H9 (cell line): ENCODE data around the gene DLX2. TPM values are rescaled to one million over a fixed set of nuclear protein-coding genes. Genes with fewer than 3 reads are reported as not detected.

Experiments used
- DNase-seq: peaks from one replicate; pipeline ENCODE4 v3.0.0-alpha.2; 2017
- H2AFZ ChIP-seq: one replicate; pipeline ENCODE4 v1.6.1; 2013; ENCODE audit warnings: mild to moderate bottlenecking, low read length, control low read depth, moderate library complexity
- H2AK5ac ChIP-seq: 2 replicates; pipeline ENCODE4 v1.6.1; 2013; ENCODE audit warnings: low read length, control low read depth, mixed read lengths; ENCODE audit not compliant: insufficient read length
- H2BK120ac ChIP-seq: one replicate; pipeline ENCODE4 v1.6.1; 2013; ENCODE audit warnings: low read depth, mild to moderate bottlenecking, low read length, control low read depth, inconsistent platforms; ENCODE audit not compliant: poor library complexity, severe bottlenecking
- H2BK12ac ChIP-seq: 2 replicates; pipeline ENCODE4 v1.6.1; 2013; ENCODE audit warnings: low read length, control low read depth, mixed read lengths, low read depth; ENCODE audit not compliant: insufficient read length
- H2BK15ac ChIP-seq: 2 replicates; pipeline ENCODE4 v1.6.1; 2013; ENCODE audit warnings: low read depth, low read length, control low read depth
- H2BK20ac ChIP-seq: one replicate; pipeline ENCODE4 v1.6.1; 2013; ENCODE audit warnings: low read depth, mild to moderate bottlenecking, low read length, control low read depth, inconsistent platforms; ENCODE audit not compliant: poor library complexity, severe bottlenecking
- H2BK5ac ChIP-seq: 2 replicates; pipeline ENCODE4 v1.6.1; 2013; ENCODE audit warnings: low read length, control low read depth, mixed read lengths; ENCODE audit not compliant: insufficient read length
- H3K14ac ChIP-seq: 2 replicates; pipeline ENCODE4 v1.6.1; 2013; ENCODE audit warnings: low read length, control low read depth; ENCODE audit not compliant: insufficient read depth
- H3K18ac ChIP-seq: 2 replicates; pipeline ENCODE4 v1.6.1; 2013; ENCODE audit warnings: low read depth, mild to moderate bottlenecking, mixed read lengths, low read length, control low read depth; ENCODE audit not compliant: insufficient read length
- H3K23ac ChIP-seq: 2 replicates; pipeline ENCODE4 v1.6.1; 2013; ENCODE audit warnings: low read length, control low read depth, mixed read lengths, low read depth; ENCODE audit not compliant: insufficient read length
- H3K23me2 ChIP-seq: 2 replicates; pipeline ENCODE4 v1.6.1; 2013; ENCODE audit warnings: low read depth, mild to moderate bottlenecking, mixed read lengths, low read length, control low read depth; ENCODE audit not compliant: insufficient read length, poor library complexity, severe bottlenecking
- H3K27ac ChIP-seq: 2 replicates; pipeline ENCODE4 v1.5.1; 2013; ENCODE audit warnings: low read length, control low read depth, mixed read lengths, low read depth; ENCODE audit not compliant: insufficient read length
- H3K27me3 ChIP-seq: 2 replicates; pipeline ENCODE4 v1.6.1; 2013; ENCODE audit warnings: low read length, control low read depth, inconsistent platforms; ENCODE audit not compliant: insufficient read depth
- H3K4ac ChIP-seq: 2 replicates; pipeline ENCODE4 v1.6.1; 2013; ENCODE audit warnings: low read depth, mild to moderate bottlenecking, control low read depth, inconsistent platforms, low read length, moderate library complexity
- H3K4me1 ChIP-seq: 2 replicates; pipeline ENCODE4 v1.6.1; 2013; ENCODE audit warnings: low read length, control low read depth, inconsistent platforms; ENCODE audit not compliant: insufficient read depth
- H3K4me2 ChIP-seq: 2 replicates; pipeline ENCODE4 v1.6.1; 2013; ENCODE audit warnings: low read length, control low read depth, mixed read lengths; ENCODE audit not compliant: insufficient read length, insufficient read depth
- H3K56ac ChIP-seq: 2 replicates; pipeline ENCODE4 v1.6.1; 2013; ENCODE audit warnings: low read depth, mild to moderate bottlenecking, mixed read lengths, low read length, control low read depth; ENCODE audit not compliant: insufficient read length
- H3K79me1 ChIP-seq: 2 replicates; pipeline ENCODE4 v1.6.1; 2013; ENCODE audit warnings: low read depth, mild to moderate bottlenecking, moderate library complexity, low read length, control low read depth, inconsistent platforms; ENCODE audit not compliant: insufficient read depth, poor library complexity, severe bottlenecking
- H3K79me2 ChIP-seq: 2 replicates; pipeline ENCODE4 v1.6.1; 2013; ENCODE audit warnings: low read length, control low read depth, inconsistent platforms; ENCODE audit not compliant: insufficient read depth
- H3K9ac ChIP-seq: 2 replicates; pipeline ENCODE4 v1.6.1; 2013; ENCODE audit warnings: low read length, control low read depth, mixed read lengths; ENCODE audit not compliant: insufficient read length; ENCODE audit errors: extremely low read depth
- H3K9me3 ChIP-seq: one replicate; pipeline ENCODE4 v1.6.1; 2013; ENCODE audit warnings: low read depth, low read length, inconsistent platforms; ENCODE audit not compliant: control insufficient read depth
- H3T11ph ChIP-seq: one replicate; pipeline ENCODE4 v1.6.1; 2013; ENCODE audit warnings: mild to moderate bottlenecking, low read length, control low read depth, inconsistent platforms
- H4K20me1 ChIP-seq: one replicate; pipeline ENCODE4 v1.6.1; 2013; ENCODE audit not compliant: control insufficient read depth, insufficient read length, insufficient read depth
- H4K5ac ChIP-seq: 2 replicates; pipeline ENCODE4 v1.6.1; 2013; ENCODE audit warnings: low read depth, mild to moderate bottlenecking, mixed read lengths, low read length, control low read depth; ENCODE audit not compliant: insufficient read length
- H4K8ac ChIP-seq: replicated peaks from 2 replicates; pipeline ENCODE4 v1.6.1; 2013; ENCODE audit warnings: low read length, control low read depth, mixed read lengths, low read depth; ENCODE audit not compliant: insufficient read length
- H4K91ac ChIP-seq: 2 replicates; pipeline ENCODE4 v1.6.1; 2013; ENCODE audit warnings: low read depth, mild to moderate bottlenecking, moderate library complexity, mixed read lengths, low read length, control low read depth; ENCODE audit not compliant: insufficient read length
- H3K27ac Mint-ChIP-seq, 3 experiments: 2 replicates in 2 of 3; 3 replicates in 1 of 3; pipeline ENCODE4 v1.8.0; 2020 to 2021; ENCODE audit warnings: mixed read lengths in 3 of 3, mild to moderate bottlenecking in 1 of 3, moderate library complexity in 1 of 3
- H3K27me3 Mint-ChIP-seq: 2 replicates; pipeline ENCODE4 v1.8.0; 2021; ENCODE audit warnings: low read depth, mild to moderate bottlenecking, moderate library complexity, mixed read lengths
- H3K36me3 Mint-ChIP-seq, 3 experiments: 2 replicates in 2 of 3; 3 replicates in 1 of 3; pipeline ENCODE4 v1.8.0; 2020 to 2021; ENCODE audit warnings: low read depth in 3 of 3, mixed read lengths in 3 of 3; ENCODE audit not compliant: insufficient read depth in 1 of 3
- H3K4me1 Mint-ChIP-seq, 2 experiments: 2 replicates each; pipeline ENCODE4 v1.8.0; 2020; ENCODE audit warnings: mixed read lengths in 2 of 2
- H3K4me3 Mint-ChIP-seq, 2 experiments: 2 replicates in 1 of 2; 3 replicates in 1 of 2; pipeline ENCODE4 v1.8.0; 2020 to 2021; ENCODE audit warnings: mild to moderate bottlenecking in 2 of 2, mixed read lengths in 2 of 2, moderate library complexity in 1 of 2
- H3K9me3 Mint-ChIP-seq, 2 experiments: 2 replicates in 1 of 2; 3 replicates in 1 of 2; pipeline ENCODE4 v1.8.0; 2020; ENCODE audit warnings: mild to moderate bottlenecking in 2 of 2, mixed read lengths in 2 of 2, moderate library complexity in 1 of 2
- WGBS: extraction: QIAGEN DNeasy Blood & Tissue Kit; methylation state at CpG from one replicate; pipeline ENCODE4 v1.1.7; 2013; ENCODE audit warnings: missing lambda C conversion rate, low lambda C conversion rate, mixed read lengths; ENCODE audit not compliant: insufficient read length; ENCODE audit errors: extremely low coverage; 5-methylcytosine and 5-hydroxymethylcytosine counted together
- total RNA-seq: library from RNA; stranded (reverse); gene quantifications from 2 replicates; pipeline ENCODE4 v1.2.1, GENCODE V29; 2021
- TF ChIP-seq, protein P1 (sequence below): fragments of 200-600 bp; sonication (generic); conservative IDR thresholded peaks from 3 replicates; pipeline ENCODE4 v1.8.0; 2021; ENCODE audit warnings: antibody characterized with exemption, mild to moderate bottlenecking

DLX2 gene
- total RNA-seq, 1 experiment from 2014 or later = not detected

DNA sequence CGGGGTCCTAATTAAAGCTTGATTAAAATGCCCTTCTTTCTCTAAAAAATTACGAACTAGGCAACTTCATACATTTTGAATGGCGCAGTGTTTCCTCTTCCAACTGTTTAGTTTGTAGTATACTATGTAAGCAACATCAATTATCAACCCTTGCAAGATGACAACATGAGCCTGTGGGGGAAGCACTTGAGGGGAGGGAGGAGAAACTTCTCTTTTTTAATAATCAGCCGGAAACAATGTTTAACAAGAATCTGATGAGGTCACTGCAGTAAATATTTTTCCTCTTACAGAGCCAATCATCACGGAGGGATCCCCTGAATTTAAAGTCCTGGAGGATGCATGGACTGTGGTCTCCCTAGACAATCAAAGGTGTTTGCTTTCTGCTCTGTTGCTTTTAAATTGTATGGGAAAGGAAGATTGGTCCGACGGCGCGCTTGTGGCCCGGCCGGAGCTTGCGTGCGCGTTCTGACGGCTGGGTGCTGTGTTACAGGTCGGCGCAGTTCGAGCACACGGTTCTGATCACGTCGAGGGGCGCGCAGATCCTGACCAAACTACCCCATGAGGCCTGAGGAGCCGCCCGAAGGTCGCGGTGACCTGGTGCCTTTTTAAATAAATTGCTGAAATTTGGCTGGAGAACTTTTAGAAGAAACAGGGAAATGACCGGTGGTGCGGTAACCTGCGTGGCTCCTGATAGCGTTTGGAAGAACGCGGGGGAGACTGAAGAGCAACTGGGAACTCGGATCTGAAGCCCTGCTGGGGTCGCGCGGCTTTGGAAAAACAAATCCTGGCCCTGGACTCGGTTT is 22.7 kb downstream of the DLX2 start:
- Histone ChIP-seq H2AK5ac (no peak overlapping the region), H4K8ac (no peak overlapping the region), H3K9ac (no peak overlapping the region), H4K91ac (no peak overlapping the region), H2BK20ac (no peak overlapping the region), H3K27me3 (peaks cover 61% of the 10 kb centered on the region), H3K23me2 (peaks cover 10% of the 10 kb centered on the region), H3K23ac (no peak overlapping the region), H3T11ph (no peak overlapping the region), H3K79me2 (no peaks in the 10 kb centered on the region), H2BK5ac (no peak overlapping the region), H2BK15ac (no peak overlapping the region), H3K4me1 (no peaks in the 10 kb centered on the region), H3K4ac (no peak overlapping the region), H2BK120ac (no peak overlapping the region), H4K20me1 (no peaks in the 10 kb centered on the region), H4K5ac (no peak overlapping the region), H2BK12ac (no peak overlapping the region), H3K14ac (no peak overlapping the region), H3K9me3 (no peaks in the 10 kb centered on the region), H3K79me1 (no peaks in the 10 kb centered on the region), H3K27ac (no peak overlapping the region), H3K4me2 (peak overlapping the region; percentile 6), H3K56ac (no peak overlapping the region), H3K18ac (no peak overlapping the region), H2AFZ (no peak overlapping the region)
- Mint-ChIP-seq H3K4me1 (peaks cover 20 to 33% of the 10 kb centered on the region in 2 experiments), H3K36me3 (no peaks in the 10 kb centered on the region), H3K9me3 (peaks cover 0 to 3% of the 10 kb centered on the region in 2 experiments; a peak in 2 of 5 replicates), H3K27ac (no peak overlapping the region), H3K27me3 (peaks cover 97% of the 10 kb centered on the region), H3K4me3 (peak overlapping the region; percentile 14 to 64; a peak in 3 of 5 replicates)
- DNase-seq = no peak
- TF ChIP-seq, protein P1, sequence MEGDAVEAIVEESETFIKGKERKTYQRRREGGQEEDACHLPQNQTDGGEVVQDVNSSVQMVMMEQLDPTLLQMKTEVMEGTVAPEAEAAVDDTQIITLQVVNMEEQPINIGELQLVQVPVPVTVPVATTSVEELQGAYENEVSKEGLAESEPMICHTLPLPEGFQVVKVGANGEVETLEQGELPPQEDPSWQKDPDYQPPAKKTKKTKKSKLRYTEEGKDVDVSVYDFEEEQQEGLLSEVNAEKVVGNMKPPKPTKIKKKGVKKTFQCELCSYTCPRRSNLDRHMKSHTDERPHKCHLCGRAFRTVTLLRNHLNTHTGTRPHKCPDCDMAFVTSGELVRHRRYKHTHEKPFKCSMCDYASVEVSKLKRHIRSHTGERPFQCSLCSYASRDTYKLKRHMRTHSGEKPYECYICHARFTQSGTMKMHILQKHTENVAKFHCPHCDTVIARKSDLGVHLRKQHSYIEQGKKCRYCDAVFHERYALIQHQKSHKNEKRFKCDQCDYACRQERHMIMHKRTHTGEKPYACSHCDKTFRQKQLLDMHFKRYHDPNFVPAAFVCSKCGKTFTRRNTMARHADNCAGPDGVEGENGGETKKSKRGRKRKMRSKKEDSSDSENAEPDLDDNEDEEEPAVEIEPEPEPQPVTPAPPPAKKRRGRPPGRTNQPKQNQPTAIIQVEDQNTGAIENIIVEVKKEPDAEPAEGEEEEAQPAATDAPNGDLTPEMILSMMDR = no peak
- WGBS = no CpG with 5 or more reads among the region's 38 CpGs
